ENCODE results near the gene PCNX3. TPM values are rescaled to one million over a fixed set of nuclear protein-coding genes. Genes with fewer than 3 reads are reported as not detected.

PCNX3 gene
- total RNA-seq, 1 experiment from 2014 or later: 74.5 TPM

DNA sequence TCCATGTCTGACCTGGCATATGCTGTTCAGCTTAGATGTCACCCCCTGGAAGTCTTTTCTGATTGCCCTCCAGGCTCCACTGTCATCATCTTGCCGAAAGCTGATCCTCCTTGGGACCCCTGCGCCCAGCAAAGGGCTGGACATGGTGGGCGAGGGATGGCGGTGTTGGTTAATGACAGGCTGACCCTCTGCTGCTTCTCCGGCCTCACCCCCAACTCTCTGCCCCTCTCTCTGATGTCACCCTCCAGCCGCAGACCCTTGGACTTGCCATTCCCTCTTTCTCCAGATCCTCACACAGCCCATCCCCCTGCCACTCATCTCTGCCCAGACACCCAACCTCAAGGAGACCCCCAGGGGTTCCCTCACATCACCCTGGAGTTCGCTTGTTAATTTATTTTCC, 37.4 kb upstream of the PCNX3 start:
- BruUV-seq (replicated peaks): no TSS peak
- DNase-seq (ENCODE audit: low read depth, low spot score) (no peak), ATAC-seq (no peak)
- in situ Hi-C loops (cut with HindIII; ENCODE audit: low pct_unique_long_range_greater_than_20kb, low sequenced_read_pairs): no loop called here
- intact Hi-C loops (cut with micrococcal nuclease; ENCODE audit: unreplicated experiment): no loop called here
- ChIA-PET CTCF (no interaction called here), POLR2A (no interaction called here)
- Histone ChIP-seq H3K36me3 (ENCODE audit: control insufficient read depth, insufficient read depth, low read length) (no peaks in the 10 kb centered on the region; the same call in 1 of the 2 replicates), H3K27ac (ENCODE audit: low read length) (peak overlapping the region; percentile 94), H3K27me3 (ENCODE audit: control insufficient read depth, insufficient read depth, low read length) (no peaks in the 10 kb centered on the region), H3K4me1 (ENCODE audit: control insufficient read depth, insufficient read depth, low read length) (peaks cover 37% of the 10 kb centered on the region), H3K9me3 (ENCODE audit: control insufficient read depth, insufficient read depth, low read depth, low read length) (no peaks in the 10 kb centered on the region), H3K4me3 (ENCODE audit: low read depth in 2 of 2, low read length in 2 of 2) (peak overlapping the region in 1 of 2 experiments; percentile 80; a peak in 2 of 4 replicates)
- TF ChIP-seq TCF7L2 (IDR thresholded peaks at IDR 0.05; ENCODE audit: low read depth, low read length): no peak
- no peak for TF ChIP-seq POLR2AphosphoS5 (IDR thresholded peaks at IDR 0.05; ENCODE audit: low read depth, low read length)
- TF ChIP-seq, protein P1, sequence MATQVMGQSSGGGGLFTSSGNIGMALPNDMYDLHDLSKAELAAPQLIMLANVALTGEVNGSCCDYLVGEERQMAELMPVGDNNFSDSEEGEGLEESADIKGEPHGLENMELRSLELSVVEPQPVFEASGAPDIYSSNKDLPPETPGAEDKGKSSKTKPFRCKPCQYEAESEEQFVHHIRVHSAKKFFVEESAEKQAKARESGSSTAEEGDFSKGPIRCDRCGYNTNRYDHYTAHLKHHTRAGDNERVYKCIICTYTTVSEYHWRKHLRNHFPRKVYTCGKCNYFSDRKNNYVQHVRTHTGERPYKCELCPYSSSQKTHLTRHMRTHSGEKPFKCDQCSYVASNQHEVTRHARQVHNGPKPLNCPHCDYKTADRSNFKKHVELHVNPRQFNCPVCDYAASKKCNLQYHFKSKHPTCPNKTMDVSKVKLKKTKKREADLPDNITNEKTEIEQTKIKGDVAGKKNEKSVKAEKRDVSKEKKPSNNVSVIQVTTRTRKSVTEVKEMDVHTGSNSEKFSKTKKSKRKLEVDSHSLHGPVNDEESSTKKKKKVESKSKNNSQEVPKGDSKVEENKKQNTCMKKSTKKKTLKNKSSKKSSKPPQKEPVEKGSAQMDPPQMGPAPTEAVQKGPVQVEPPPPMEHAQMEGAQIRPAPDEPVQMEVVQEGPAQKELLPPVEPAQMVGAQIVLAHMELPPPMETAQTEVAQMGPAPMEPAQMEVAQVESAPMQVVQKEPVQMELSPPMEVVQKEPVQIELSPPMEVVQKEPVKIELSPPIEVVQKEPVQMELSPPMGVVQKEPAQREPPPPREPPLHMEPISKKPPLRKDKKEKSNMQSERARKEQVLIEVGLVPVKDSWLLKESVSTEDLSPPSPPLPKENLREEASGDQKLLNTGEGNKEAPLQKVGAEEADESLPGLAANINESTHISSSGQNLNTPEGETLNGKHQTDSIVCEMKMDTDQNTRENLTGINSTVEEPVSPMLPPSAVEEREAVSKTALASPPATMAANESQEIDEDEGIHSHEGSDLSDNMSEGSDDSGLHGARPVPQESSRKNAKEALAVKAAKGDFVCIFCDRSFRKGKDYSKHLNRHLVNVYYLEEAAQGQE (IDR thresholded peaks at IDR 0.05; ENCODE audit: insufficient read depth in 1 of 2, low read depth in 2 of 2, low read length in 1 of 2): no peak
- TF ChIP-seq SIN3A (IDR thresholded peaks at IDR 0.05; ENCODE audit: borderline replicate concordance, insufficient read depth, low read depth, low read length): no peak
- no peak for TF ChIP-seq CTCF (IDR thresholded peaks at IDR 0.05)

DNA sequence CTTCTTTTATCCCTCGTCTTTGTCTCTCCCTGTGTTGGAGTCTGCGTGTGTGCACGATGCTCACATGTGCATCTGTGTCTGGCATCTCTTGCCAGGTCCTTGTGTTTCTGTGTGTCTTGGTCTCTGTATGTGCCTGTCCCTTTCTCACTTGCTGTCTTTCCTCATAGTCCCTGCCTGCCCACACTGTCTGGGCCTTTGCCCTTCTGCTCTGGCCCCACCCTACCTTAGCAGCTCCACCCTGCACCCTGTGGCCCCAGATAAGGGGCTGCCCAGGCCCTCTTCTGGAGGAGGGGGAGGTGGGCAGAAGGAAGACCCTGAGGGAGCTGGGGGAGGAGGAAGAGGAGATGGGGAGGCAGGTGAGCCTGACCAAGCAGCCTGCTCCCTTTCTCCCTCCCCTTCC, 36.9 kb upstream of the PCNX3 start:
- no peak for TF ChIP-seq POLR2AphosphoS5 (IDR thresholded peaks at IDR 0.05; ENCODE audit: low read depth, low read length)
- TF ChIP-seq CTCF (IDR thresholded peaks at IDR 0.05): no peak
- Histone ChIP-seq H3K27ac (ENCODE audit: low read length) (0 out of 2 replicates have a peak overlapping the region, but pooled peaks have one; percentile 94), H3K4me3 (ENCODE audit: low read depth in 2 of 2, low read length in 2 of 2) (no peak overlapping the region), H3K9me3 (ENCODE audit: control insufficient read depth, insufficient read depth, low read depth, low read length) (no peaks in the 10 kb centered on the region), H3K4me1 (ENCODE audit: control insufficient read depth, insufficient read depth, low read length) (peaks cover 32% of the 10 kb centered on the region), H3K27me3 (ENCODE audit: control insufficient read depth, insufficient read depth, low read length) (no peaks in the 10 kb centered on the region), H3K36me3 (ENCODE audit: control insufficient read depth, insufficient read depth, low read length) (no peaks in the 10 kb centered on the region; the same call in 1 of the 2 replicates)
- intact Hi-C loops (cut with micrococcal nuclease; ENCODE audit: unreplicated experiment): no loop called here
- in situ Hi-C loops (cut with HindIII; ENCODE audit: low pct_unique_long_range_greater_than_20kb, low sequenced_read_pairs): no loop called here
- ATAC-seq (no peak), DNase-seq (ENCODE audit: low read depth, low spot score) (no peak)
- CTCF ChIA-PET: no interaction called here
- no TSS peak for BruUV-seq (replicated peaks)
- POLR2A ChIA-PET: no interaction called here

Data from Panc1 (cell line).